Pancreas (tissue), 10 donors: ENCODE results near the gene FRMPD4. TPM values are rescaled to one million over a fixed set of nuclear protein-coding genes. Genes with fewer than 3 reads are reported as not detected.

Experiments
- ATAC-seq, 4 donors: fragments of 200-7000 bp; cut with Tn5 transposase; one replicate each; pipeline versions ENCODE4 v1.8.0 to v1.9.1; 2020; ENCODE audit warnings: mild to moderate bottlenecking in 4 of 4, moderate library complexity in 4 of 4
- DNase-seq, 6 donors: peaks; one replicate each; pipeline ENCODE4 v3.0.0-alpha.2; 2020
- FAIRE-seq: peaks from 2 replicates; lab custom pipeline; 2012; peaks lifted over from hg19 to GRCh38; lab: Jason Lieb, UNC
- H3K27ac ChIP-seq, 4 donors: fragments of 200-600 bp; sonication (generic); 1 replicate in 3 of 4; 2 replicates in 1 of 4; pipeline versions ENCODE4 v1.5.0 to v1.8.0; 2020
- H3K27me3 ChIP-seq, 4 donors: fragments of 200-600 bp; one replicate each; pipeline ENCODE4 v1.8.0; 2021
- H3K36me3 ChIP-seq, 3 donors: fragments of 200-600 bp; sonication (generic) in 1 of 3; one replicate each; pipeline versions ENCODE4 v1.5.0 to v1.8.0; 2020 to 2021
- H3K4me1 ChIP-seq, 3 donors: fragments of 200-600 bp; one replicate each; pipeline ENCODE4 v1.8.0; 2021
- H3K4me3 ChIP-seq, 4 donors: fragments of 200-600 bp; sonication (generic) in 2 of 4; one replicate each; pipeline versions ENCODE4 v1.5.0 to v1.8.0; 2020 to 2021
- H3K9me3 ChIP-seq, 4 donors: fragments of 200-600 bp; one replicate each; pipeline ENCODE4 v1.8.0; 2021
- WGBS, 2 donors: extraction: QIAGEN DNeasy Blood & Tissue Kit; methylation state at CpG; one replicate each; pipeline ENCODE4 v1.1.7; 2013; 5-methylcytosine and 5-hydroxymethylcytosine counted together
- intact Hi-C, 3 donors: fragments of 100-400 bp; cut with DNase I; formaldehyde crosslinking; loops; one replicate each; pipeline versions ENCODE4 v1.11.1 to v1.14.2; 2022
- polyA plus RNA-seq, 2 donors: library from polyadenylated mRNA; stranded (reverse); fragments of 200-250 nt; gene quantifications; one replicate each; pipeline ENCODE4 v1.2.3, GENCODE V29; 2013
- total RNA-seq, 6 donors: library from RNA; stranded (reverse); fragmentation: NEBNext Ultra II Directional in 4 of 6; extraction: Animal tissue kit (Norgen Biotek cat#: 25700) in 4 of 6; gene quantifications; one replicate each; pipeline versions ENCODE4 v1.2.1 to v1.2.4, GENCODE V29; 2021 to 2023
- TF ChIP-seq, protein P1 (sequence below), 4 donors: fragments of 200-600 bp; sonication (generic) in 3 of 4; IDR thresholded peaks; one replicate each; pipeline versions ENCODE4 v1.5.0 to v1.8.0; 2021; ENCODE audit warnings: antibody characterized with exemption in 4 of 4
- donor health status: healthy with polysubstance abuse.
- donor health status: DM: no; HTN: no; CAD: no; lungs with moderate emphysema.
- donor health status: DM: no; HTN: no; CAD: no.
- donor health status: control.
- donor health status: control.
- donor health status: Bipolar disorder and iron deficiency.
- donor health status: DM: yes; HTN: yes; CAD: no.
- donor health status: DM: no; HTN: no; CAD: no.
- donor health status: DM: no; HTN: no; CAD: no.
- donor health status: DM: yes; HTN: yes; CAD: no.

Gene FRMPD4
- total and polyA plus RNA-seq, 8 donors, result 0.03 to 0.23 (median 0.06) TPM; not detected in 1

DNA sequence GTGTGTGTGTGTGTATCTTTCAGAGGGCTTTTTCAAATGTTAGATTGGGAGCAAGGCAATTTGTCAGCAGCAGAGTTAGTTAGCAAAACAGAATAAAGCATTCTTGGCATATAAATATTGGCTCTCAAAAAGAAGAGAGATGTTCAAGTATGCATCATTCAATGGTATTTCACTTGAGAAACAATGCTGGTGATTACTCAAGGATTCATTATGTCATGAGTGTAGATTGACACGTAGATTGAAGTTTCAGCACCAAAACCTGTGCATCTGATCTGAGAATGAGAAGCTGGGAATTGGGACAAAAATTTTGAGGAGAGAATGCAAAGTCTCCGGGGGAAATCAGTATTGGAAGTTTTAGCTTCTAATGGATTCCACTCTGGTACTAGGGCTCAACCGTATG, 241.4 kb downstream of the FRMPD4 start:
- intact Hi-C loops, result no loop called here
- DNase-seq (no peak), ATAC-seq (no peak), FAIRE-seq (no peak)
- WGBS, 2 donors, result 52 to 60% methylated on average over 3 of the region's 3 CpGs
- Histone ChIP-seq H3K27me3 (peaks cover 0 to 14% (median 4%) of the 10 kb centered on the region in 4 donors), H3K27ac (no peak overlapping the region), H3K4me3 (no peak overlapping the region), H3K9me3 (no peaks in the 10 kb centered on the region), H3K4me1 (no peaks in the 10 kb centered on the region), H3K36me3 (no peaks in the 10 kb centered on the region)
- TF ChIP-seq, protein P1, sequence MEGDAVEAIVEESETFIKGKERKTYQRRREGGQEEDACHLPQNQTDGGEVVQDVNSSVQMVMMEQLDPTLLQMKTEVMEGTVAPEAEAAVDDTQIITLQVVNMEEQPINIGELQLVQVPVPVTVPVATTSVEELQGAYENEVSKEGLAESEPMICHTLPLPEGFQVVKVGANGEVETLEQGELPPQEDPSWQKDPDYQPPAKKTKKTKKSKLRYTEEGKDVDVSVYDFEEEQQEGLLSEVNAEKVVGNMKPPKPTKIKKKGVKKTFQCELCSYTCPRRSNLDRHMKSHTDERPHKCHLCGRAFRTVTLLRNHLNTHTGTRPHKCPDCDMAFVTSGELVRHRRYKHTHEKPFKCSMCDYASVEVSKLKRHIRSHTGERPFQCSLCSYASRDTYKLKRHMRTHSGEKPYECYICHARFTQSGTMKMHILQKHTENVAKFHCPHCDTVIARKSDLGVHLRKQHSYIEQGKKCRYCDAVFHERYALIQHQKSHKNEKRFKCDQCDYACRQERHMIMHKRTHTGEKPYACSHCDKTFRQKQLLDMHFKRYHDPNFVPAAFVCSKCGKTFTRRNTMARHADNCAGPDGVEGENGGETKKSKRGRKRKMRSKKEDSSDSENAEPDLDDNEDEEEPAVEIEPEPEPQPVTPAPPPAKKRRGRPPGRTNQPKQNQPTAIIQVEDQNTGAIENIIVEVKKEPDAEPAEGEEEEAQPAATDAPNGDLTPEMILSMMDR (IDR thresholded peaks at IDR 0.05), result no peak

DNA sequence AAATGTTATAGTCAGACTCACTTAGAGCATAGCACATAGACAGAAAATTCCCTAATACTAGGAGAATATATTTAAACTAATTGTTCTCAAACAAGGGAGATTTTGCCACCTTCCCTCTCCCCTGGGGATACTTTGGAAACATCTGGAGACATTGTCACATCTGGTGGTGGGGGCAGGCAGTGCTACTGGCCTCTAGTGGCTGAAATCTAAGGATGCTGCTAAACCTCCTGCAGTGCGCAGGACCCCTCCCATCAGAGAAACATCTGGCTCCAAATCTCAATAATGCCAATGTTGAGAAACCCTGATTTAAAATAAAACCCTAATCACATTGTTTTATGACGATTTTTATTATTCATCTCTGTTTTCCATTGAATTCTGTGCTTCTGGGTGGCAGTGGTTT, 244.9 kb downstream of the FRMPD4 start:
- ATAC-seq (no peak), DNase-seq (no peak), FAIRE-seq (no peak)
- Histone ChIP-seq H3K27me3 (peaks cover 0 to 21% (median 4%) of the 10 kb centered on the region in 4 donors), H3K36me3 (no peaks in the 10 kb centered on the region), H3K4me3 (no peak overlapping the region), H3K4me1 (no peaks in the 10 kb centered on the region), H3K27ac (no peak overlapping the region), H3K9me3 (no peaks in the 10 kb centered on the region)
- WGBS, 2 donors, result 31 to 32% methylated on average over 2 of the region's 2 CpGs
- intact Hi-C loops, result no loop called here
- TF ChIP-seq, protein P1 (IDR thresholded peaks at IDR 0.05), result no peak

DNA sequence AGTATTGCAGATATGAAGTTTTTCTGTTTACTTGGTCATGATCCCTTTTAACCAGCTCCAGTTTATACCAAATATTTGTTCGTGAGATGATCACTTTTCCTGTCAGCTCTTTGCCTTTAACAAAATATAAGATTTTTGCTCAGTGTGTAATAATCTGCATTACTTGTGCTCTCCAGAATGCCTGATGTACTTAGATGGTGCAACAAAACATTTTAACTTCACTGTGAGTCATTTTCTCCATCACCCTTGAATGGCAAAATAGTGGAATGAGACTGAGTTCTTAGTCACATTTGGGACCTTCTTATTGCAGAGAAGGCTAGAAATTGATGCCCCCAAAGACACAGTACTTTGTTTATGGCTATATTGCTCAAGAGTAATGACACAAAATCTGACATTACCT, 252.0 kb downstream of the FRMPD4 start:
- Histone ChIP-seq H3K36me3 (no peaks in the 10 kb centered on the region), H3K27ac (no peak overlapping the region), H3K4me3 (no peak overlapping the region), H3K9me3 (no peaks in the 10 kb centered on the region), H3K4me1 (no peaks in the 10 kb centered on the region), H3K27me3 (peaks cover 0 to 7% (median 0%) of the 10 kb centered on the region in 4 donors)
- WGBS, 2 donors, result 53 to 57% methylated on average over 1 of the region's 1 CpG
- FAIRE-seq (peak; percentile 13), DNase-seq (no peak), ATAC-seq (no peak)
- intact Hi-C loops, result no loop called here
- TF ChIP-seq, protein P1 (IDR thresholded peaks at IDR 0.05), result no peak

DNA sequence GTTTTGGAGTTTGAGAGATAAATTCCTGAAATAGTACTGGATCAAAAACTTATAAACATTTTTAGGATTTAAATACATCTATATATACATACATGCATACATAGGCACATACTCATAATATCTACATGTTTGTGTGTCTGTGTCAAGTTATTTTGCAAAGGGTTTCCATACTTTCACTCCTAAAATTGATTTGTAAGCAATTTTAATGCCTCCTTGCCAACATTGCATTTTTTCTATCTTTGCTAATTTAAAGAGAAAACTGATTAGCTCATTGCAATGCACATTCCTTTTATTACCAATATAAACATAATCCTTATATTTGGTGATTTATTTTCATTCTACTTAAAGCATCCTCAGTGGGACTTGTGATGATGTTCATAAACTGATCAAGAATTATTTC, 258.3 kb downstream of the FRMPD4 start:
- H3K27me3 ChIP-seq, result no peaks in the 10 kb centered on the region
- no peak overlapping the region for H3K27ac ChIP-seq
- no peak for ATAC-seq
- intact Hi-C loops, result no loop called here
- TF ChIP-seq, protein P1 (IDR thresholded peaks at IDR 0.05), result no peak
- no peak for DNase-seq
- no peaks in the 10 kb centered on the region for H3K36me3 ChIP-seq
- FAIRE-seq, result no peak
- H3K4me3 ChIP-seq, result no peak overlapping the region
- H3K9me3 ChIP-seq, result no peaks in the 10 kb centered on the region
- H3K4me1 ChIP-seq, result no peaks in the 10 kb centered on the region

DNA sequence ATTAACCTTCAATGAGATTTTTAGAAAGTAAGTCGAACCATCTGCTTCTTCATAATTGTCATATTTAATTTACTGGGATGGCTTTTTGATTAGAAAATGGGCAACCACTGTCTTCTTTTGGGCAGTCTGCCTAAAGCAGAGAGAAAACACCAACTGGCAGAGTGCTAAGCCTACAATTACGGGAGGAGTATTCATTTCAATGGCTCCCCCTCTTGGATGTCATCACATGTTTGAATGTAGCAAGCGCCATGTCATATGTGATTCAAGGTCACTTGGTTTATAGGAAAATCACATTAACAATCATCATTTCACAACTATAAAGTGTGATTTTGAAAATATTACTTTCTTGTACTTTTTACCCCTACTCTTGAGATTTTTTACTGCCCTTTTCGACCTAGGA, 261.9 kb downstream of the FRMPD4 start:
- no peak for ATAC-seq
- Histone ChIP-seq H3K4me1 (no peaks in the 10 kb centered on the region), H3K4me3 (no peak overlapping the region), H3K27ac (no peak overlapping the region), H3K9me3 (no peaks in the 10 kb centered on the region), H3K36me3 (no peaks in the 10 kb centered on the region), H3K27me3 (peaks cover 0 to 6% (median 0%) of the 10 kb centered on the region in 4 donors)
- FAIRE-seq, result no peak
- WGBS, 2 donors, result 61 to 63% methylated on average over 4 of the region's 4 CpGs
- DNase-seq, result no peak
- TF ChIP-seq, protein P1 (IDR thresholded peaks at IDR 0.05), result no peak
- intact Hi-C loops, result no loop called here
